K562 (cell line): ENCODE data around the gene NMNAT1. TPM values are rescaled to one million over a fixed set of nuclear protein-coding genes. Genes with fewer than 3 reads are reported as not detected.

ENCODE experiments used
- ARID2 ChIP-seq: fragments of 450-650 bp; IDR thresholded peaks from 2 replicates; pipeline ENCODE4 v1.6.1; 2017; ENCODE audit warnings: antibody characterized with exemption, mild to moderate bottlenecking
- ARNT ChIP-seq, 2 experiments: fragments of 450-650 bp; IDR thresholded peaks; 2 replicates each; pipeline ENCODE4 v1.6.1; 2016; ENCODE audit warnings: mild to moderate bottlenecking in 1 of 2
- DIDO1 ChIP-seq: fragments of 450-650 bp; IDR thresholded peaks from 2 replicates; pipeline ENCODE4 v1.6.1; 2016; ENCODE audit warnings: low read depth, missing biosample characterization, missing genetic modification characterization
- HOXB6 ChIP-seq: fragments of 250-450 bp; sonication (Bioruptor Pico); IDR thresholded peaks from 2 replicates; pipeline ENCODE4 v1.5.1; 2022; ENCODE audit warnings: mild to moderate bottlenecking, borderline replicate concordance
- MAFG ChIP-seq: fragments of 450-650 bp; conservative IDR thresholded peaks from 2 replicates; pipeline ENCODE4 v1.6.1; 2016; ENCODE audit warnings: missing genetic modification characterization, missing compliant biosample characterization
- NUFIP1 ChIP-seq: fragments of 450-650 bp; IDR thresholded peaks from 2 replicates; pipeline ENCODE4 v1.6.1; 2018; ENCODE audit not compliant: partially characterized antibody
- PPARD ChIP-seq: fragments of 250-450 bp; sonication (Bioruptor Pico); IDR thresholded peaks from 2 replicates; pipeline ENCODE4 v1.8.0; 2022; ENCODE audit warnings: inconsistent platforms, mild to moderate bottlenecking, moderate library complexity
- TRIM25 ChIP-seq: fragments of 450-650 bp; IDR thresholded peaks from 2 replicates; pipeline ENCODE4 v1.7.0; 2016; ENCODE audit warnings: borderline replicate concordance
- ZBTB43 ChIP-seq: sonication (generic); formaldehyde crosslinking; IDR thresholded peaks from 2 replicates; pipeline ENCODE4 v1.8.0; 2023; ENCODE audit warnings: mild to moderate bottlenecking, missing genetic modification reagents
- ZC3H8 ChIP-seq: fragments of 450-650 bp; IDR thresholded peaks from 2 replicates; pipeline ENCODE4 v1.6.1; 2017
- ZNF174 ChIP-seq: fragments of 250-450 bp; sonication (Bioruptor Pico); IDR thresholded peaks from 2 replicates; pipeline ENCODE4 v1.4.0; 2020; ENCODE audit warnings: mild to moderate bottlenecking
- ZNF274 ChIP-seq: IDR thresholded peaks from 2 replicates; pipeline ENCODE4 v1.6.1; 2011; ENCODE audit warnings: low read depth, mild to moderate bottlenecking, low read length, moderate library complexity, borderline replicate concordance
- ZNF398 ChIP-seq: fragments of 250-450 bp; sonication (Bioruptor Pico); IDR thresholded peaks from 2 replicates; pipeline ENCODE4 v1.8.0; 2021; ENCODE audit warnings: moderate library complexity, mild to moderate bottlenecking, inconsistent platforms
- ZNF407 ChIP-seq: fragments of 450-650 bp; IDR thresholded peaks from 2 replicates; pipeline ENCODE4 v1.6.1; 2016; ENCODE audit warnings: low read depth
- ZNF41 ChIP-seq: fragments of 250-450 bp; sonication (Bioruptor Pico); conservative IDR thresholded peaks from 2 replicates; pipeline ENCODE4 v1.4.0; 2020; ENCODE audit warnings: mild to moderate bottlenecking
- polyA plus RNA-seq, 8 experiments: library from polyadenylated mRNA; depleted of rRNA in 4 of 8; stranded (reverse) in 5 of 8; unstranded in 3 of 8; fragments of >200 nt; fragmentation: Nextera tagmentation in 2 of 8; fragmentation: Illumina TruSeq in 1 of 8; extraction: Ambion mirVana in 2 of 8; extraction: Trizol in 1 of 8; gene quantifications; 2 replicates each; pipeline versions ENCODE4 v1.2.1 to v1.2.3, GENCODE V29; 2011 to 2014; ENCODE audit warnings: inconsistent platforms in 1 of 8, missing spikeins in 1 of 8
- total RNA-seq, 7 experiments: library from RNA; depleted of rRNA in 6 of 7; stranded (reverse); fragments of >200 nt in 6 of 7; fragmentation: Illumina TruSeq in 2 of 7; extraction: Trizol in 2 of 7; gene quantifications; 2 replicates each; pipeline versions ENCODE4 v1.2.1 to v1.2.3, GENCODE V29; 2011 to 2021; ENCODE audit warnings: low replicate concordance in 1 of 7

NMNAT1 gene
- total and polyA plus RNA-seq, 9 of the 15 experiments (the other 6 are each of a cell fraction or from before 2014, with no cell fraction given) = 5.1 to 14.6 (median 12.1) TPM

GRCh38 chr1:9942939-9943788, at the start of gene NMNAT1, which contains the start of gene LZIC (continued):
- TF ChIP-seq ZNF274 = no peak
- TF ChIP-seq ZNF174 = no peak
- no peak; a peak in 1 of 4 replicates for TF ChIP-seq ARNT (IDR thresholded peaks at IDR 0.05)
- TF ChIP-seq ZBTB43 (CRISPR knock-in tag) = no peak
- no peak for TF ChIP-seq ZNF398 (CRISPR knock-in tag)
- peak; percentile 99 for TF ChIP-seq DIDO1 (tag)
- no peak for TF ChIP-seq ZC3H8
- 0 out of 2 replicates have a peak, but pooled peaks have one; percentile 7 for TF ChIP-seq ZNF41
- TF ChIP-seq HOXB6 (CRISPR knock-in tag) = peak; percentile 73; the same call in 1 of the 2 replicates
- TF ChIP-seq PPARD (CRISPR knock-in tag) = no peak
- TF ChIP-seq MAFG (tag) = no peak
- TF ChIP-seq TRIM25 = no peak
- no peak for TF ChIP-seq NUFIP1
- TF ChIP-seq ARID2 = no peak
- TF ChIP-seq ZNF407 = no peak
